HL-60/S4 treated with phorbol 12-myristate 13-acetate at 8.2 ng/mL for 4 days and 3 days (cell line): ENCODE data around the gene HMGXB4.

Experiments
- in situ Hi-C: fragments of 300-500 bp; cut with MboI; formaldehyde crosslinking; loops from 2 replicates; pipeline ENCODE4 v1.15.0; 2022; ENCODE audit warnings: low sequenced_read_pairs

Gene HMGXB4

DNA sequence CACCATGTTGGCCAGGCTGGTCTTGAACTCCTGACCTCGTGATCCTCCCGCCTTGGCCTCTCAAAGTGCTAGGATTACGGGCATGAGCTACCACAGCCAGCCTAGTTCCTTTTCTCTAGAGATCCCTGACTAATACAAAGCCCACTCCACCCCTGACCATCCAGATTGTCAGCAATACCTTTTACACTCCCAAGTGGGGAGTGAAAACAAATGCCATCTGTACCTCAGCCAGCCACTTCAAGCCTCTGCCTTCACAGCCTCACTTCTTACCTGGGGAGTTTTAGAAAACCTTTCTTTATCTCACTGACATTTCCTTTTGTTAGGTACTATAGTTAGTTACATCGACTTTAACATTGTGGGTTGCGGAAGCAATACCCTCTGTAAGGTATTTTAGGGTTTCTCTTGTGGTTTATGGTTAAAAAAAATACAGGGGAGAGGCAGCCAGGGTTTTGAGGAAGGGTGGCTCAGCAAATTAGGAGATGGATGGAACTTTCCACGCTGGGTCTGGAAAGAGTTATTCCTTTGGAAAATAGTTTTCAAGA, 51.3 kb downstream of the HMGXB4 start:
- in situ Hi-C loops = no loop called here

DNA sequence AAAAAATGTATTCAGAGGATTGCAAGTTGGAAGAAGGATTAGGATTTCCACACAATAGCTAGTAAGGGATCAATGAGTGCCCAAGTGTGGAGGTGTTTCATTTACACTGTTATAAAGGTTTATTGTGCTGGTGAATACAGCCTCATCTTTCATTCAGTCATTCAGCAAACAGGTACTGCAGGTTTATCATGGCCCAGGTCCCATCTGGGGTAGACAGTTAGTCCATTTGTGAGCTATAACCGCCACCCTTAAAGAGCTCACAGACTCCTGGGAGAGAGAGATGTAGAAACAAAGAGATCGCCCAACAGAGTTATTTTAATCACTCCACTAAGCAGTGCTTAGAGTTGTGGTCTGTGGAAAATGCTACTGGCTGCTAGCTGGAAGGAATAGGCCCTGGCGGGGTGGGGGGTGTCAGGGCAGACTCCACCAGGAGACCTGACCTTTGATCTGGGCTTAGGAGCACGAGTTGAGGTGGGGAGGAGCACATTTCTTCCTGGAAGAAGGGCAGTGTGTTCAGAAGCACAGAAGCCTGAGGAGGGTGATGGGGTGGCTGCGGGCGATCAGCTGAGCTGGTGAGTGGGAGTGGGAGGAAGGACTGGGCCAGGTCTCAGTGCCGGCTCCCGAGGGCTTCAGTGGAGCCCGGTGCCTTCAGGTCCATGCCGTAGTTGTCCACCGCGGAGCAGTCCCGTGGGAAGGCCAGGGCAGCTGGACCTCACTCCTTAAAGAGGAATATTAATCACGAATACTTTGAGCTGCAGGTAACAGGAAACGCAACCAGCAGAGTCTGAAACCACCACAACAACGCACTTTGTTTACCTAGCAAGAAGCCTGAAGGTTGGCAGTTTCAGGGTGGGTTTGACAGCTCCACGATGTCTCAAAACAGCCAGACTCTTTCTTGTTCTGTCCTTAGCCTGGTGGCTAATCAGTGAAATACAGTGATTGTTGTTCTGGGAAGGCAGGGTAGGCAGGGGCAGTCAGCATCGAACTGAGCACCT, 53.6 kb downstream of the HMGXB4 start:
- in situ Hi-C loops = no loop called here

DNA sequence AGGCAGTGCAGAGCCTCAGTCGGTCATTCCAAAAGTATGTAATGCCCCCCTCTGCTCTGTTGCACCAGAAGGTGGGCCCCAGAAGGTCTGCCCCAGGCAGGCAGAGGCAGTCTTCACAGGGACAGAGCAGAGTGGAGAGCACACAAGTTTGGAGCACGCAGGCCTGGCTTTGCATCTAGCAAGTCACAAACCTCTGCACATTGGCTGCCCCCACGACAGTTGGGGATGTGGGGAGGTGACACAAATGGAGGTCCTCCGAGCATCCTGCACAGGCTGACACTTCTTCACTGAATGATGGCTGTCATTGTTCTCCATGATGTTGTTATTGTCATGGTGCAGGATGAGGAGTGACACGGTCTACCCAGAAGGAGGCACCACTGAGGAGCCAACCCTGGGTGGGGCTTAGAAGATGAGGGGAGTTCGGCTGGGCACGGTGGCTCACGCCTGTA, 54.3 kb downstream of the HMGXB4 start:
- in situ Hi-C loops = no loop called here

DNA sequence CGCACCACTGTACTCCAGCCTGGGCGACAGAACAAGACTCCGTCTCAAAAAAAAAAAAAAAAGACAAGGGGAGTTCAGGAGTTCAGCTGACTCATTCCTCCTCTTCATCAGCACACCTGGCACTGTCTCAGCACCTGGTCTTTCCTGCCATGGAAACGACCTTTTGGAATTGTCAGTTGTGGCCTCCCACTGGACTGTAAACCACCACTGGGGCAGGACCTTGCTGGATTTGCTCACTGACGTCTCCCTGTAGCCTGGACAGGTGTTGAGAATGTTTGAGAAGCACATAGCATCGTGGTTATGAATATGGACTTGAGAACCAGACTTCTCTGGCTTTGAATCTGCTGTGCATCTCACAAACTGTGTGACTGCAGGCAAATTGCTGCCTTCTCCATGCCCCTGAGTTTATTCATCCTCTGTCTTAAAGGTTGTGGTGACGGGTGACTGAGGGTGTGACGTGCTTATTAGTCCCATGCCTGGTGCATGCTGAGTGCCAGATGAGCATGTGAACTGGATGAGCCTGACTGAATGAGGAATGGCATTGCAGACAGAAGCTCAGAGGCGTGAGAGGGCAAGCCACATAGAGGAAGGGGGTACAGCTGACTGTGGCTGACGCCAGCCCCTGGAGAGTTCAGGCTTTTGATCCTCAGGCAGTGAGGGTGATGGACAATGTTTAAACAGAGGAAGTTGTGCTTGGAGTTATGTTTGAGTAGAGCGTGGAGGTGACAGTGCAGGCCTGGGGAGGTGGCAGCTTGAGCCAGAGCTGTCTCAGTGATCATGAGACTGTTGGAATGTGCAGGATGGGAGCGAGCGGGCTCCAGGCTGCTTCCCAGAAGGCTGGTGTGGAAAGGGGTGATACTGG, 55.1 kb downstream of the HMGXB4 start:
- in situ Hi-C loops = no loop called here

DNA sequence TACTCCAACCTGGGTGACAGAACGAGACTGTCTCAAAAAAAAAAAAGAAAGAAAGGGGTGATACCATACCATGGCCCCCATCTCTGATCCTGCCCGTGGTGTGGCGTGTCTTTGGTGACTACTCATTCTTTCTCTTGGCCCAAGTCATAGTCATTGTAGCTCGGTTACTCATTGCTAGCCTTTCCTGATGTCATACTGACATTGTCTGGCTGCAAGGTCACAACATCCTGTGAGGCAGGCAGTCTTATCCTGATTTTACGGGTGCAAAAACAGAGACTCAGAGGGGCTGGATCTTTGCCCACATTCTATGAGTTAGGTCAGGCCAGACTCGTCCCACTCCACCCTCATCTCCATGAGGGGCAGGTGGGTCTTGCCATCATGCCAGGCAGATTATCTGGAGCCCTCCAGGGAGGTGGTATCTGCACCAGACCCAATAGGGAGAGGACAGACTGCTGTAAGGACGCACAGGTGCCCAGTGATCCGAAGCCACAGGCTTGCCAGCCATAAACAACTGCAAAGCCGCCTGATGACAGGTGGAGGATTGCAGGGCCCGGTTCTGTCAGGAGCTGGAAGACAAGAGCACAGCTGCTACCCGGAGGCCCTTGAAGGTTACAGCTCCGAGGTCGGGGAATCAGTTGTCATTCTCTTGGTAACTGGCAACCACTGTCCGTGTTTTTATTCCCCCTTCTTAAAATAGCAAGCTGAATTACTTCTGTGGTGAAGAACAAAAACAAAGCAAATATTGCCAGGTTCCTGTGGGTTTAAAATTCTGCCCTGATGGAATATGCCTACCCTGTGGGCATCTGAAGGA, 56.2 kb downstream of the HMGXB4 start:
- in situ Hi-C loops = no loop called here

DNA sequence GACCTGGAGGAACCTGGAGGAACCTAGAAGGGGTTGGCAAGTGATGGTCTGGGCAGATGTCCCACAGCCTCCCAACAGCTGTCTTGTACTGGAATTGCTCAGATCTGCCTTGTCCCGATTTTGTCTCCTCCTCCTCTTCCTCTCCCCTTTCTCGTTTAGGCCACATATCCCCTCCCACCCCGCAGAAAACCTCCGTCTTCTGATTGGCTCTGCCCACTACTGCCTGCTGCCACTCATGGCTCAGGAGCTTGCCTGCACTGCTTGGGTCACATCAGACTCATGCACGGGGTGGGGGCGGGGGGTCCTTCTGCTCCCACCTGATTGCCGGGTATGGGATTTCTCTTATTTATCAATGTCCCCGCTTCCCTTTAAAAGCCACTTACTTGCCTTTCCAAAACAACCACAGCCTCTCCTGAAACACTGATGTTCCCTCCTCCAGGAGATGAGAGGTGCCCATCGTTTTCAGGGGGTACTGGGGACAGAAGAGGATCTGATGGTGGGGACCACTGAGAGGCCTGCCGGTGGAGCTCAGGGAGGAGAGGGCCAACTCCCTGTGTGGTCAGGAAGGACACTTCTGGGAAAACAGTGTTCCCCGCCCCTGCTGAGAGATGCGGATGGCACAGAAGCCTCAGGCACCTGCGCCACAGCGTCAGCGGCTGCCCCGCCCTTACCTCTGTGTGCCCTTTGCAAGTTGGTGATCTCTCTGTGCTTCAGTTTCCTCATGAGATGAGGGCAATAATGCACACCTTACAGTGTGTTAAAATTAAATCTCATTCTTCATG, 57.1 kb downstream of the HMGXB4 start:
- in situ Hi-C loops = no loop called here

DNA sequence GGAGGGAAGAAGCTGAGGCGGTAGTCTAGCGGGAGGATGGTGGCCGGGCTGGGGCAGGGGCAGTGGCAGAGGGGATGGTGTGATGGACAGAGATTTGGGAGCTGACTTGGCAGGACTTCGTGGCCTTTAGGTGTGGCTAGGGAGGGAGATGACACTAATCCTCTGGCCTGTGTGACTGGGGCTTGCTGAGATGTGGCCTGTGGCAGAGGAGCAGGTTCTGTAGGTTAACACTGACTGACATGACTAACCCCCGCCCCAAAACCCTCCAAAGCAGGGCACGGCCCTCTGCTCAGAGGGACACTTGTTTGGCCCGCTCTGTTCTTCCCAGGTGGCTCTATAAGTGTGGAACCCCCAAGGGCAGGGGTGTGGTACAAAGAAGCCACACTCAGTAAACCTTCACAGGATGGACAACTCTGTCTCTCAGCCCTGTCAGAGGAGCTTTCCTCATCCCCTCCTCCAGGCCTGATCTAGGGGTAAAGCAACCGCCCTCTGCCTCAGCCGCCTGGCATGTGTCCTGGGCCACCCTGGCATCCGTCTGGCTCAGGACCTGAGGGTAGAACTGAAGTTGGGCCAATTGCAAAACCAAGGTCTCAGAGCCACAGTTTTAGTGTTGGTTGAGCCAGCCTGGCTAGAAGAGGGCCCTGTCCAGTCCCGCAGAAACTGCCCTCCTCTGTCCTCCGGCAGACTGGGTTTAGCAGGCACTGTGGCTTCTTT, 58.0 kb downstream of the HMGXB4 start:
- in situ Hi-C loops = no loop called here

DNA sequence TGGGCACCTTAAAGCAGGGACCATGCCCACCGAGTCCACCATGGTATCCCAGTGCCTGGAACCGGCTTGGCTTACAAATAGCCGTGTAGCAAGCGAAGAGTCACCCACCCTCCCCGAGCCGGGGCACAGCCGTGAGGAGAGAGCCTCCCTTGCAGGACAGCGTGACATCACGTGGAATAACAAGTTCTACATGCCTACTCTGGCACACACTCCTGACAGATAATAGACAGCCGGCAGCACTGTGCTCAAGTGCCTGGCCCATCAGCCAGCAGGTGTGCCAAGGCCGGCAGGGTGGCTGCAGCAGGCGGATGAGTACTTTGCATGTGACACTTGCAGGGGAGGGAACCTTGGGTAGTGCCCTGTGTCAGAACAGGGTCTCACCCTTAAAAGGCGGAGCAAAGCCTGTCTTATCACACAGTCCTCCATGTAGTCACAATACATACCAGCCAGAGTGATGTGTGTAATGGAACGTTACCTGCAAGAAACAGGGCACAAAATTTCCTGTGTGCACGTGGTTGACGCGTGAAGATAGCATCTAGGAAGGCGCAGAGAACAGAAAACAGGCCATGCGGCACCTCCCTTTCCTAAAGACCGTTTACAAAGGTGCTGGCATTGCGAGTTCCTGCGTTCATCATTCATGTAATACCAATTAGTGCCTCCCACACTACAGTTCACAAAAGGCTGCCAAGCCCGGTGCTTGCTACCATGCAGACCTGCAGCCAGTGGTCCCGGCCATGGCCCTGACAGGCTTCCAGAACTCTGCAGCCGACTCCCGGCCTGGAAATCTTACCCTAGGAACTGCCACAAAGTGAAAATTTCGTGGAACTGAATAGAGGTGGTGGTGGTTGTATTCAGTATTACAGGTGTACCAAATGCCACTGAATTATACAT, 58.8 kb downstream of the HMGXB4 start:
- in situ Hi-C loops = no loop called here

DNA sequence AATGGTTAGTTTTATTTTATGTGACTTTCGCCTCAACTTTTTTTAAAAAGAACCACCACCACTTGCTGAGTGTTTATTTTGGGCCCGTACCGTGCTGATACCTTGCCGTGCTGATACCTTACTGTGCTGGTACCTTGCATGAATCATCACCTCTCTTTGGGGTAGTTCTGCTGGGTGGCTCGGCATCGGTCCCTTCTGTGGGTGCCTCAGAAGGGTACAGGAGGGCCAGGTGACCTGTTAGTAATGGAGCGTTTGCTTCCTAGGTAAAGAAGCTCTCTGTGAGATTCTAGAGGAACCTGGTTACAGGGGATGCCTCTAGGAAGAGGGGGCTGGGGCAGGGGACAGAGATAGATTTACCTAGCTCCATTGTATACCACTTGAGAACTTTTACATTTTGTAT, 59.5 kb downstream of the HMGXB4 start:
- in situ Hi-C loops = no loop called here

DNA sequence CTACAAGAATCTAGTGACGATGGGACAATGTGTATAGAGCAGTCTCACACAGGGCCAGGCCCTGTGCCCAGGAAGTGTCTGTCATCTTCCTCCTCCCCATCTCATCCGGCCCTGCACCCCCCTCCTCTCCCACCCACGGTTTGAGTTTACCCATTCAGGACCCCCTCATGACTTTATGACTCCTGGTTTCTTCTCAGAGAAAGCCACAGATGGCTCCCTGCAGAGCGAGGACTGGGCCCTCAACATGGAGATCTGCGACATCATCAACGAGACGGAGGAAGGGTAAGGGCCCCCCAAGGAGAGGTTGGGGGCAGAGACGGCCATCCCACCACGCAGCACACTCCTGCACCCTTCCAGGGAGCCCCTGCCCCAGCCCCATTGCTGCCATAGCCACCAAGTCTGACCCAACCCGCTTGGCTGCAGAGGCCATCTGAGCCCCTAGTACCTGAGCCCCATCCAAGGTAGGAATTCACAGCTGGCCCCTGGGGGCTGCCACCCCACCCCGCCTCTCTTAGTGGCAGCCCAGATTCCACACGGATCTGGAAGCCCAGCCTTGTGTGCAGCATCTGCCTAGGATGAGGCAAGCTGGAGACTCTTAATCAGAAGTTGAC, 60.5 kb downstream of the HMGXB4 start:
- in situ Hi-C loops = no loop called here

DNA sequence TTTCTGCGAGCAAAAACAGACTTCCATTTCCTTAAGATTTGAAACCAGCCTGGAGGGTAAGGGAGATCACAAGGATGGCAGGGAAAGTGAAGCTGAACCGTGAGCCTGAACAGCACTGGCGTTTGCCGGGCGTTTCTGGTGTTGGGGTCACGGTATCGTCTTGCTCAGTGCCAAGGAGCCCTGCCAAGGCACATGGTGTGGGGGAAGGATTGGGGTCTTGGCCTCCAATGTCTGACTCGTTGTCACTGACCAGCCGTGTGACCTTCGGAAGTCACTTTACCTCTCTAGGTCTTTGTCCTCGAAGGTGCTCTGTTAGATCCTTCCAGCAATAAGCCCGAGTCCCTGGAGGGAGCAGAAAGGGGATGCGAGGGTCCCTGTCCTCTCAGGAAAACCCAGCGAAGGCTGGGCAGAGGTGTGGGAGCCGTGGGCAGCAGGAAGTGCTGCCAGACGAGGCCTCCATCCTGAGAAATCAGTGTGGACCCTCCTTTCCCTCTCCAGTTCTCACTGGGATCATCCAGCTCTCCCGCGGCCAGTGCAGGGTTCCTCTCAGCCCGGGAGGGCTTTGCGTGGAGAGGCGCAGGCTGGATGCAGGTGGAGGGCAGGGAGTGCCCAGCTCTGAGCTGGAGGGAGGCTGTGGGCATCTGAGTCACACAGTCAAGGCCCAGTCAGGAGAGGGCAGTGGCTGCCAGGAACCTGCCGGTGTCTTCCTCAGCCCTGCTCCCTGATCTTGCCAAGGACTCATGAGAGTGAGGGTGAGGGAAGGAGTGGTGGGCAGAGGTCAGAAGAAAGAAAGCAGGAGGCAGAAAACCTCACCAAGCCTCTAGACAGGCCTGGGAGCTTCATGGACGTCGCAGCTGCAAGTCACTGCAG, 61.3 kb downstream of the HMGXB4 start:
- in situ Hi-C loops = no loop called here

DNA sequence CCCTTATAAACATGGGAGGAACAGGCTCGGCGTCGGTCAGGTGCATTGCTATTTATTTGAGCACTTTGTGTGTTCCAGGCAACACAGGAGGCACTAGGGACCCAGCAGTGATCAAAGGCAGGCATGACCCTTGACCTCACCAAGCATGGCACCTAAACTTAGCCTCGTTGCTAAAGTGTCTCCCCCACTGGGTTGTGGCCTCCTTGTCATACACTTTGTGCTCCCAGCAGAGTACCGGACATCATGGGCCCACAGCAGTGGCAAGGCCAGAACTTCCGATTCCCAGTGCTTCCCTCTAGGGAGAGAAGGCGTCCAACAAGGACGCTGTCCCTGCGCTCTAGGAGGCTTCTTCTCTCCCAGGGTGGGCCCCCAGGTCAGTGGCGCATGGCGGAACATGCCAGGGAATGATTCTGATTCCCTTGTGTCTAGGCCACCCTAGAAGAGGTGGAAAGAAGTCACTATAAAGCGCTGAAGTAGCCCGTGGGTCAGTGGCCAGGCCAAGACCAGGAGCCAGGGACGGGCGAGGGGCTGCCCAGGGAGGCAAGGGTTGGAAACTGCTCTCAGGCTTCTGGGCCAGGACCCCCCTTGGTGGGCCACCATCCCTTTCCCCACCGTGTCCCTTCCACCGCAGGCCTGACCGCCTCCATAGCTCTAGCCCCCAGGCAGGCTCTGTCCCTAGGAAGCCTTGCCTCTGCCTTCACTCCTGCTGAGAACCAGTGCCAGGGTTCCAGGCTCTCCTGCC, 62.1 kb downstream of the HMGXB4 start:
- in situ Hi-C loops = no loop called here

DNA sequence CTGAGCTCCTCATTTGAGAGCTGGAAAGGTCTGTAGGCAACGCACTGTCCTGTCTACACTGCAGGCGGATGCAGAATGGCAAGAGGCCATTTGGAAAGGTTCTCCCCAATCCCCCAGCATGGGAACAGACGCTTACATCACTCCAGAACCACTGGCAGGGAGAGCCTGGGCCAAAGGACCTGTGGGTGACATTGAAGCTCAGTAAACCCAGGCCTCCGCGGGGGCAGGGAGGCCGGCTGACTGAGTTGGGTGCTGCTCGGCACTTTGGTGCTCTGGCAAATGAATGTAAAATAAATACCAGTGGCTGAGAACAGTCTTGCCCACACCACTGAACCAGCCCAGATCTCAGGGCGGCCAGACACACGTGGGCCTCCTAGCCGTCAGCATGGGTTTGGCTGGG, 64.8 kb downstream of the HMGXB4 start:
- in situ Hi-C loops = no loop called here

DNA sequence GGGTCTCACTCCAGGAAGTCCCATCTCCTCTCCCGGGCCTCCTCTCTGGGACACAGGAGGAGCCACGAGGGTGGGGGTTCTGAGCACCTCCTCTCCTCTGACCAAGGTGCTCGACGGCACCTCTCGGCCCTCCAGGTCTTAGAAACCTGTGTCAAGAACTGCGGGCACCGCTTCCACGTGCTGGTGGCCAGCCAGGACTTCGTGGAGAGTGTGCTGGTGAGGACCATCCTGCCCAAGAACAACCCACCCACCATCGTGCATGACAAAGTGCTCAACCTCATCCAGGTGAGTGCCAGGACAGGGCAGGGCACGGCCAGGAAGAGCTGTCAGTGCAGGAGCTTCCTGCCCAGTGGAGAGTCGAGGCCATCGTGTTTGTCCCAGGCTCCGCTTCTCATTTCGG, 65.6 kb downstream of the HMGXB4 start:
- in situ Hi-C loops = no loop called here

DNA sequence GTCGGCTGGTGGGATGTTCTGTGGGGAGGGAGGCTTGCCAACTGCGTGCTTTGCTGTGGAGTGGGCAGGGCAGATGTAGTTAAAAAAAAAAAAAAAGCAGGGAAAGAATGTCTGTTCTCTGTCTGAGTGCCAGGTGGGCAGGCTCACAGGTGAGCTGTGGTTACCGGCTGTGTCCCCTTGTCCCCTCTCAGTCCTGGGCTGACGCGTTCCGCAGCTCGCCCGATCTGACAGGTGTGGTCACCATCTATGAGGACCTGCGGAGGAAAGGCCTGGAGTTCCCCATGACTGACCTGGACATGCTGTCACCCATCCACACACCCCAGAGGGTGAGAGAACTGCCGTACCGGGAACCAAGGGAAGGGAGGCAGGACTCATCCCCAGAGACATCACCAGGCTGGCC, 66.0 kb downstream of the HMGXB4 start:
- in situ Hi-C loops = no loop called here

DNA sequence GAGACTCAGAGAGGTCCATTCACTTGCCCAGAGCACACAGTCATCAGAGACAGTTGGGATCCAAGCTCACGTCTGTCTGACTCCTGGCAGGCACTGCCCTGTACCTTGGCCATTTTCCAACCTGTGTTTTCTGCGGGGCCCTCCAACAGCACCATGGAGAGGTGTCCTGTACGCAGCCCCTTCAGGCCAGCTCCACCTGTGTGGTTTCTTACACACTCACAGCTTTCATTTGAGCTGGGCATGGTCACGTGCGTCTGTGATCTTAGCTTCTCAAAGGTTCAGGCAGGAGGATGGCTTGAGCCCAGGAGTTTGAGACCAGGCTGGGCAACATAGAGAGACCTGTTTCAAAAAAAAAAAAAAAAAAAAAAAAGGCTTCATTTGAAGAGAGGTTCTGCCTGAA, 66.8 kb downstream of the HMGXB4 start:
- in situ Hi-C loops = no loop called here
